Subcutaneous abdominal adipose tissue (tissue), 5 donors: ENCODE results near the gene PPFIA3.
"Not testable (repeated sequence)": the region's sequence is repeated elsewhere in the genome, so short reads cannot be mapped to it uniquely, and the experiment has no call there.

Experiments used
- H3K27ac ChIP-seq: one replicate; pipeline ENCODE4 v1.7.0; 2013; ENCODE audit warnings: low read depth, mild to moderate bottlenecking, inconsistent platforms, low read length, moderate library complexity
- H3K27me3 ChIP-seq, 5 donors: one replicate each; pipeline ENCODE4 v1.7.0; 2013; ENCODE audit warnings: low read length in 5 of 5, inconsistent platforms in 1 of 5; ENCODE audit not compliant: control insufficient read depth in 5 of 5, insufficient read depth in 4 of 5
- H3K36me3 ChIP-seq, 5 donors: one replicate each; pipeline ENCODE4 v1.7.0; 2013; ENCODE audit warnings: low read length in 5 of 5; ENCODE audit not compliant: control insufficient read depth in 5 of 5, insufficient read depth in 5 of 5
- H3K4me1 ChIP-seq, 5 donors: one replicate each; pipeline ENCODE4 v1.7.0; 2013; ENCODE audit warnings: low read length in 5 of 5, mild to moderate bottlenecking in 3 of 5, moderate library complexity in 1 of 5; ENCODE audit not compliant: control insufficient read depth in 5 of 5, insufficient read depth in 5 of 5
- H3K4me3 ChIP-seq, 5 donors: one replicate each; pipeline ENCODE4 v1.7.0; 2013; ENCODE audit warnings: low read length in 5 of 5, low read depth in 1 of 5
- H3K9ac ChIP-seq, 5 donors: one replicate each; pipeline ENCODE4 v1.7.0; 2013; ENCODE audit warnings: low read length in 5 of 5, mild to moderate bottlenecking in 4 of 5, moderate library complexity in 3 of 5
- H3K9me3 ChIP-seq, 5 donors: one replicate each; pipeline ENCODE4 v1.7.0; 2013; ENCODE audit warnings: low read length in 5 of 5; ENCODE audit not compliant: control insufficient read depth in 5 of 5
- donor health status: healthy.
- donor health status: healthy.
- donor health status: healthy.
- donor health status: healthy.
- donor health status: healthy.

PPFIA3 gene

DNA sequence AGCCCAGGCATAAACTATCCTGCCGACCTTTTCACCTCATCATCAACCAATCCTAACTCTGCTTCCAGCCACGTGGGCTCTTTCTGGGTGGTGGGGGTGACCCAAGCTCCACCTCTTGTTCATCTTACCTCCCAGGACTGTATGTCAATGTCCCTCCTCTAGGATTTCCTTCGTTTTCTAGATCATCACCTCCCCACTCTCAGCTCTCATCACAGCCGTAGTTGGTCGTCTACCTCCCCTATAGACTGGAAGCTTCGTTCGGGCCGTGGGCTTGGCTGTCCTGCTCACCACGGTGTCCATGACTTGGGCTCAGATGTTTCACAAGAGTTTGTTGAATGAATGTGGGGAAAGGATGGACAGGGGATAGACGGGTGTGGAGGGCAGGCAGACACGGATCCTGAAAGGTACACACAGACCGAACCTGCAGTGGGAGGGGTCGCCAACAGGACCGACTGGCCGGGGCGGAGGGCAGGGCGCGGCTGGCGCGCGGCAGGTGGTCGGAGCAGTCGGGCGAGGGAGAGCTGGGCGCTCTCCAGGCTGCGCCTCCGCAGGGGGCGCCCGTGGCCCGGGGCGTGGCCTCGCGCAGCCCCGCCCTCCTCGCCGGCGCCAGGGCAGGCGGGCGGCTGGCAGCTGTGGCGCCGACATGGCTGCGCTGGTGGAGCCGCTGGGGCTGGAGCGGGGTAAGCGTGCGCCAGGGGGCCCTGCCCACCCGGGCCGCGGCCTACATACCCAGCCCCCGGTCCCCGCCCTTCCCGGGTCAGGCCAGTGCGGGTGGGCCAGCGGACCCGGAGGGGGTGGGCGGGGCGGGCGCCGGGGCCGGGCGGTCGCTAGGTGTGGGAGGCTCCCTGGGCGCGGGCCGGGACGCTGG lies 5.3 kb upstream of the PPFIA3 start, which contains the start of gene LIN7B:
LIN7B (plus strand) TSS at position 609 of the 868 bp plus-strand sequence; CDS start at position 644, 35 bp downstream.
- Histone ChIP-seq H3K36me3 (peaks cover 0 to 5% (median 2%) of the 10 kb centered on the region in 5 donors), H3K27ac (peak within 1 kb of the TSS; percentile 37), H3K27me3 (no peaks in the 10 kb centered on the region), H3K9me3 (no peaks in the 10 kb centered on the region), H3K4me3 (peak within 1 kb of the TSS; percentile 52 to 87 (median 79)), H3K9ac (peak within 1 kb of the TSS in 4 of 5 donors; percentile 59 to 86 (median 67)), H3K4me1 (peaks cover 7 to 46% (median 36%) of the 10 kb centered on the region in 5 donors)

DNA sequence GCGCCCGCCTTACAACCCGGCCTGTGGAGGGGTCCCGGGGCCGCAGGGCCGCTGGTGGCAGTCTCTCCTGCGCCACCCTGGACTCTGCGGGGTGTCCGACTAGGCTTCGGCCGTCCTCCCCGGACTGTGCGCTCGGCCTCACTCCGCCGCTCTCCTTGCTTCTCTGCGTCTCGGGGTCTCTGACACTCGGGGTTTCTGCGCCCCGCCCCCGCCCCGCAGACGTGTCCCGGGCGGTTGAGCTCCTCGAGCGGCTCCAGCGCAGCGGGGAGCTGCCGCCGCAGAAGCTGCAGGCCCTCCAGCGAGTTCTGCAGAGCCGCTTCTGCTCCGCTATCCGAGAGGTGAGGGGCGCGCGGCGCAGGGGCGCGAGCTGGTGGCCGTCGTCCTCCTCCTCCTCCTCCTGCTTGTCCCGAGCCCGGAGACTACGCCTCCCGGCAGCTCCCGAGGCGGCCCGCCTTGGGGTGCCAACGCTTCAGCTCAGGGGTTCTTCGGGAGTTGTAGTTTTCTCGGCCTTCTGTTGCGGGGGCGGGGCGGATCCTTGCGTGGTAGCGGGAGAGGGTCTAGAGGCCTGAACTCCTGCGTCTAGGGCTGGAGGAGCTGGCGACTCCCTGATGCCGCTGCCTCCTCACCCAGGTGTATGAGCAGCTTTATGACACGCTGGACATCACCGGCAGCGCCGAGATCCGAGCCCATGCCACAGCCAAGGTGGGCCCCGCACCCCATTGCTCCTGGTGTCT lies 4.5 kb upstream of the PPFIA3 start:
- H3K27ac ChIP-seq: peak overlapping the region; percentile 37
- H3K4me1 ChIP-seq: peaks cover 7 to 45% (median 41%) of the 10 kb centered on the region in 5 donors
- H3K27me3 ChIP-seq: no peaks in the 10 kb centered on the region
- H3K4me3 ChIP-seq: peak overlapping the region in 4 of 5 donors; percentile 68 to 87 (median 82)
- no peaks in the 10 kb centered on the region for H3K36me3 ChIP-seq
- H3K9ac ChIP-seq: peak overlapping the region in 4 of 5 donors; percentile 59 to 86 (median 67)
- no peaks in the 10 kb centered on the region for H3K9me3 ChIP-seq

DNA sequence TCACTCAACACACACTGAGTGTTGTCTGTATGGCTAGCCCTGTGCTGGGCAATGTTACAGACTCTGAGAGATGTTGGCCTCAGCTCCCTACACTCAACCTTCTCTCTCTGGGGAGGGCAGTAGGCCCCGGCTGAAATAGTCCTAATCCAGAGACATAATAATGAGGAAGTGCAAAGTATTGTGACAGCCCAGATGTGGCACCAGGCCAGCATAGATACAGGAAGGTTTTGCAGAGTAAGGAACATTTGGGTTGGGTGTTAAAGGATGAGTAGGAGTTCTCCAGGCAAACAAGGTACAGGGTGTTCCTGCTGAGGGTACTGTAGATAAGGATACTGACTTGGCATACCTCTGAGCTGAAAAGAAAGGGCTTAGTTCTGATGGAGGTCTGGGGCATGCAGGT lies 2.8 kb upstream of the PPFIA3 start:
- Histone ChIP-seq H3K36me3 (no peaks in the 10 kb centered on the region), H3K27me3 (no peaks in the 10 kb centered on the region), H3K9me3 (no peaks in the 10 kb centered on the region), H3K4me3 (no peak overlapping the region), H3K4me1 (peaks cover 7 to 49% (median 47%) of the 10 kb centered on the region in 5 donors), H3K9ac (no peak overlapping the region), H3K27ac (no peak overlapping the region)

DNA sequence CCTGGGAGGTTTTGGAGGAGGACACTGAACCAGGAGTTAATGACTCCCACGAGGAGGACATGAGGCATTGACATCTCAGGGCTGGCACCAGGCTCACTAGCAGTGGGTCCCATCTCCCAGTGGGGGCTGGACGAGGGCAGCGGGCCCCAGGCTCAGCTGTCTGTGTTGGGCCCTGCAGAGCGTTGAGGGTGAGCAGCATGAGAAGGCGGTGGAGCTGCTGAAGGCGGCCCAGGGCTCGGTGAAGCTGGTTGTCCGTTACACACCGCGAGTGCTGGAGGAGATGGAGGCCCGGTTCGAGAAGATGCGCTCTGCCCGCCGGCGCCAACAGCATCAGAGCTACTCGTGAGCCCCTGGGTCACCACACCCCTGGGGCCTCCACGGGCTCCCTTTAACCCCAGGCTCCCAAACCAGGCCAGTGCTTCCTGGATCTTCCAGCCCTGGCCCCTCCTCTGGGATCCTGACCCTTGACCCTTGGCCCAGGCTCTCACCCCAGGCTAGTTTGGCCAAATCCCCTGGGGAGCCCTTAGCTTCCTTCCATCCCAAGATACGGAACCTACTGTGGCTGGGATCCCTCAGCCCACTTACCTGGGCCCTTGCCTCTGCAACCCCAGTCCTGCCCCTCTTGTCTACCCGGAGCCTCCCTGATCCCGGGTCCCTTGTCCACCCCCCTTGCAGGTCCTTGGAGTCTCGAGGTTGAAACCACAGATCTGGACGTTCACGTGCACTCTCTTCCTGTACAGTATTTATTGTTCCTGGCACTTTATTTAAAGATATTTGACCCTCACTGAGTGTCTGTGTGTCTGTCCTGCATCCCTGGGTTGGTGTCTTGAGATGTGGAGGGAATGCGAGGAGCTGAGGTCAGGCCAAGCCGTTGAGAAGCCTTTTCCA lies 1.4 kb upstream of the PPFIA3 start:
- H3K36me3 ChIP-seq: no peaks in the 10 kb centered on the region
- peak overlapping the region; percentile 3 to 85 (median 74) for H3K9ac ChIP-seq
- H3K4me3 ChIP-seq: peak overlapping the region; percentile 61 to 74 (median 67)
- no peaks in the 10 kb centered on the region for H3K9me3 ChIP-seq
- H3K27me3 ChIP-seq: no peaks in the 10 kb centered on the region
- peak overlapping the region; percentile 84 for H3K27ac ChIP-seq
- H3K4me1 ChIP-seq: peaks cover 7 to 49% (median 47%) of the 10 kb centered on the region in 5 donors

- peak within 1 kb of the TSS; percentile 3 to 85 (median 74) for H3K9ac ChIP-seq
- H3K27ac ChIP-seq: peak within 1 kb of the TSS; percentile 84
- peak within 1 kb of the TSS; percentile 61 to 74 (median 67) for H3K4me3 ChIP-seq
- no peaks in the 10 kb centered on the region for H3K27me3 ChIP-seq
- no peaks in the 10 kb centered on the region for H3K36me3 ChIP-seq
- peaks cover 5 to 46% (median 44%) of the 10 kb centered on the region in 5 donors for H3K4me1 ChIP-seq
- no peaks in the 10 kb centered on the region for H3K9me3 ChIP-seq
Measured at GRCh38 chr19:49118565-49119410, 556 bp upstream of the PPFIA3 start, which contains the start of gene C19orf73. Gene C19orf73, minus strand, starts transcription at chr19:49119143. Its CDS starts 121 bp downstream, at chr19:49119022.

GRCh38 chr19:49120325-49120683 lies 960 bp downstream of the PPFIA3 start:
- Histone ChIP-seq H3K4me3 (peak overlapping the region in 1 of 5 donors; percentile 52), H3K36me3 (no peaks in the 10 kb centered on the region), H3K9me3 (no peaks in the 10 kb centered on the region), H3K27ac (no peak overlapping the region), H3K4me1 (peaks cover 4 to 35% (median 33%) of the 10 kb centered on the region in 5 donors), H3K27me3 (peaks cover 0 to 5% (median 0%) of the 10 kb centered on the region in 5 donors), H3K9ac (no peak overlapping the region)

DNA sequence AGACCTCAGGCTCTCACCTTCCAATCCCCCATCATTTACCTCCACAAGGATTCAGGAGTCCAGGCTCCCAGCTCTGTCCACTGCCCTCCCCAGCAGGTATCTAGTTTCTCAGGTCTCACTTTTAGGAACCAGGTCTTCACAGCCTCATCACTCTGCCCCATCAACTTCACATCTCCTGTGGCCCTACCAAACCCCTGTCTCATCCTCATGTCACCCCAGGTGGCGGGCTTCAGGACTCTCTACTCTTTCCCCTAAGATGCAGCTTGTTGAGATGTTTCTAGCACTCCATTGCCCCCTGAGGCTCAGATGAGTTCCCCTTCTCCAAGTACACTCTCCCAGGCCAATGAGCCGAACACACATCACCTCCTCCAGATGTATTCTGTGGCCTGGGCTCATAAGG lies 1.5 kb downstream of the PPFIA3 start:
- no peak overlapping the region for H3K9ac ChIP-seq
- H3K9me3 ChIP-seq: no peaks in the 10 kb centered on the region
- H3K27ac ChIP-seq: no peak overlapping the region
- H3K4me3 ChIP-seq: no peak overlapping the region
- no peaks in the 10 kb centered on the region for H3K36me3 ChIP-seq
- peaks cover 4 to 33% (median 31%) of the 10 kb centered on the region in 5 donors for H3K4me1 ChIP-seq
- peaks cover 0 to 5% (median 0%) of the 10 kb centered on the region in 5 donors for H3K27me3 ChIP-seq

- H3K4me3 ChIP-seq, H3K27me3 ChIP-seq, H3K27ac ChIP-seq, H3K9me3 ChIP-seq, H3K9ac ChIP-seq, H3K36me3 ChIP-seq: not testable (repeated sequence)
- H3K4me1 ChIP-seq: peaks cover 4 to 29% (median 26%) of the 10 kb centered on the region in 5 donors
Measured at GRCh38 chr19:49121841-49122240, 2.5 kb downstream of the PPFIA3 start.

GRCh38 chr19:49123285-49123684 lies 3.9 kb downstream of the PPFIA3 start:
- H3K9ac ChIP-seq, H3K27me3 ChIP-seq, H3K36me3 ChIP-seq, H3K27ac ChIP-seq, H3K4me3 ChIP-seq, H3K9me3 ChIP-seq: not testable (repeated sequence)
- H3K4me1 ChIP-seq: peaks cover under 1 to 25% (median 23%) of the 10 kb centered on the region in 5 donors
